HG02973 (cell line): Measurements from ENCODE around the gene KIF9.
A peak's percentile ranks its signal among the peaks of the same experiment; 100 is the strongest.
"Not testable (repeated sequence)": the region's sequence is repeated elsewhere in the genome, so short reads cannot be mapped to it uniquely, and the experiment has no call there.

Experiments used
- ATAC-seq: cut with Tn5 transposase; IDR thresholded peaks from one replicate; pipeline ENCODE4 v1.9.1; 2021; ENCODE audit warnings: moderate library complexity; ENCODE audit not compliant: unreplicated experiment

KIF9 gene, protein sequence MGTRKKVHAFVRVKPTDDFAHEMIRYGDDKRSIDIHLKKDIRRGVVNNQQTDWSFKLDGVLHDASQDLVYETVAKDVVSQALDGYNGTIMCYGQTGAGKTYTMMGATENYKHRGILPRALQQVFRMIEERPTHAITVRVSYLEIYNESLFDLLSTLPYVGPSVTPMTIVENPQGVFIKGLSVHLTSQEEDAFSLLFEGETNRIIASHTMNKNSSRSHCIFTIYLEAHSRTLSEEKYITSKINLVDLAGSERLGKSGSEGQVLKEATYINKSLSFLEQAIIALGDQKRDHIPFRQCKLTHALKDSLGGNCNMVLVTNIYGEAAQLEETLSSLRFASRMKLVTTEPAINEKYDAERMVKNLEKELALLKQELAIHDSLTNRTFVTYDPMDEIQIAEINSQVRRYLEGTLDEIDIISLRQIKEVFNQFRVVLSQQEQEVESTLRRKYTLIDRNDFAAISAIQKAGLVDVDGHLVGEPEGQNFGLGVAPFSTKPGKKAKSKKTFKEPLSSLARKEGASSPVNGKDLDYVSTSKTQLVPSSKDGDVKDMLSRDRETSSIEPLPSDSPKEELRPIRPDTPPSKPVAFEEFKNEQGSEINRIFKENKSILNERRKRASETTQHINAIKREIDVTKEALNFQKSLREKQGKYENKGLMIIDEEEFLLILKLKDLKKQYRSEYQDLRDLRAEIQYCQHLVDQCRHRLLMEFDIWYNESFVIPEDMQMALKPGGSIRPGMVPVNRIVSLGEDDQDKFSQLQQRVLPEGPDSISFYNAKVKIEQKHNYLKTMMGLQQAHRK

DNA sequence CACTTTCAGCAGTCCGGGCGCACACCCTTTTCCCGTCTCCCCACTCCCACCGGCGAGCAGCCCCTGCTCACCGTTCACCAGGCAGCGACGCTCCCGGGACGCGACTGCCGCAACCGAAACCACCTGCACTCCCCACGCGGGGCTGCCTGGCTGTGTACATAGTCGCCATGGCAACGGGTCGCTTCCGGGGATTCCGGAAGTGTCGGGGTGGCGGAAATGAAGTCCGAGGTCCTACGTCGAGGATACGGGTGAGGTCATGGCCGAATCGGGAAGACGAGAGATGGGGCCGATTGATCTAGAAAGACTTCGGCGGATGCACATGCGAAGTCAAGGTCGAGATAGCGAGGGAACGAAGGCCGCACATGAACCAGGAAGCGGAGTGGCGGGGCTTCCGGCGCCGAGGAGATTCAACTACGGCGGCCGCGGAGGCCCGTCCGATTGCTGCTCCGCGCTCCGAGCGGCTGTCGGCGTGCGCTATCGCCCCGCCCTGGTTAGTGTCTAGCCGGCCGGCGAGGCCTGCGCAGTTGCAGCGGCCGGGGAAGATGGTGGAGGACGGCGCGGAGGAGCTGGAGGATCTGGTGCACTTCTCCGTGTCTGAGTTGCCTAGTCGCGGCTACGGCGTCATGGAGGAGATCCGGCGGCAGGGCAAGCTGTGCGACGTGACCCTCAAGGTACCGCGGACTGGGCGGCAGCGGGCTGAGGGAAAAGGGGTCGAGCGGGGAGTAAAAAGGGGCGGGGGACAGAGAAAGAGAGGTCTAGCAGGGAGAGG is at the start of gene KIF9, which contains the start of gene KLHL18:
KIF9 (minus strand) TSS at position 376 of the 769 bp plus-strand sequence. CDS start 5,425 bp downstream, outside the sequence.
KLHL18 (plus strand) TSS at position 521 of the 769 bp plus-strand sequence; CDS start at position 543, 22 bp downstream.
- peak; percentile 69 for ATAC-seq

DNA sequence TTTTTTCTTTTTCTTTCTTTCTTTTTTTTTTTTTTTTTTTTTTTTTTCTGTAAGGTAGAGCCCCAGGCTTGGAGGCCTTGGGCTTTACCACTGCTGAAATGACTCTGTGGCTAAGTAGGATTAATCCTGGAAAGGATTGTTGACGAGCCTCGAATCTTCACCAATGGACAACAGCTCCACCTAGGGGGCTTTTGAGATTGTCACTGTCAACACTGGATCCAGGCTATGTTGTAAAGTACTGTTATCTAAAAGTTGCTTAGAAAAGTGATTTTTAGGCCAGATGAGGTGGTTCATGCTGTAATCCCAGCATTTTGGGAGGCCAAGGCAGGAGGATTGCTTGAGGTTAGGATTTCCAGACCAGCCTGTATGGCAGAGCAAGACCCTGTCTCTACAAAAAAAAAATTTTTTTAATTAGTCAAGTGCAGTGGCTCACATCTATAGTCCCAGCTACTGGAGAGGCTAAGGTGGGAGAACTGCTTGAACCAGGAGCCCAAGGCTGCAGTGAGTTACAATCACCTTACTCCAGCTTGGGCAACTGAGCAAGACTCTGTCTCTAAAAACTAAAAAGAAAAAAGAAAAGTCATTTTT is 41.8 kb upstream of the KIF9 start:
- no peak for ATAC-seq

DNA sequence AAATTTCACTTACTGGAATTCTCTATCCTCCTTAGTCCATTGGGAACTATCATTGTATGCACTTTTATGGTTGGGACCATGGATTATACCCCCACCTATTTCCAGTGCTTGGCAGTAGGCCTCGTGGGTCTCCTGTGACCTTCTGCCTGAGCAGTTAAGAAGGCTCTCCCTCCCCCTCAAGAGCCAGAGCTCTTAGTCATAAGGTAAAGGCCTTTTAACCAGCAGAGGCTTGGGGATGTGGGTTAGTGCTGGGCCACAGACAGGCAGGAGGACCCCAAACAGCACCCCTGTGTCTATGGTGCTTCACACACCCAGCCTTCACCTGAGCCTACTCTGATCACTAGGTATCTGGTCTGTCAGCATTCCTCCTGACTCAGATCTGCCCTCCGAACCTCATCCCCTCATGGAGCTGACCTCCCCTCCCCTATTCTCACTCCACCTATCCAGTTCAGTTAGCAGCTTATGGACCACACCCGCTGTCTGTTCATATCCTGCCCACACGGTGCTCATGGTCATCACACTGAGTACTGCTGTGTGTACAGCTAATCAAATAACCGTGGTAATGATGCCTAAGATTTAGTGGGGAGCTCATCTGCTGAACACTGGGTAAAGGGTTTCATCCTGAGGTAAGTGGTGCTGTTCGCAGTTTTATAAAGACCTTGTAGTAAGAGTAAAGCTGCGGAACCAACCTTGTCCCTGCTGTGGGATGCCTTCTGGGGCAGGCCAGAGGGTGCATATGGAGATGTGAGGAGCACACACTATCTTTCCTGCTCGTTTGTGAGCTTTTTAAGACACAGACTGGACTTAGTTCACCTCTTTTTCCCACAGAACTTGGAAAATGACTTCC is 41.1 kb upstream of the KIF9 start:
- ATAC-seq, result no peak

DNA sequence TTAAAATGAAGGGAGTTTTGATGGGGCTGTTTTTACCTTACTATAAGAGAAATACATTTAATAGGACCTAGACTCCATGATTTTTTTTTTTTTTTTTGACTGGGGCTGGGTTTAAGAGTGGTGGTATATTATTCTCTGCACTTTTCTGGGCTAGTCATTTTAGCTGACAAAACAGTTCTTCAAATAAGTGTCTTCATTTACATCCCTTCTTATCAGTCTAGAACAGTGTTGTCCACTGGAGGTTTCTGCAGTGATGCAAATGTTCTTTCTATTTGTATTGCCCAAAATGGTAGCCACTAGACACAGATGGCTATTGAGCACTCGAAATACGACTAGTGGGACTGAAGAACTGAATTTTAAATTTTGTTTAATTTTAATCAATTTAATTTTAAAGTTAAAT is 37.4 kb upstream of the KIF9 start:
- ATAC-seq, result no peak

DNA sequence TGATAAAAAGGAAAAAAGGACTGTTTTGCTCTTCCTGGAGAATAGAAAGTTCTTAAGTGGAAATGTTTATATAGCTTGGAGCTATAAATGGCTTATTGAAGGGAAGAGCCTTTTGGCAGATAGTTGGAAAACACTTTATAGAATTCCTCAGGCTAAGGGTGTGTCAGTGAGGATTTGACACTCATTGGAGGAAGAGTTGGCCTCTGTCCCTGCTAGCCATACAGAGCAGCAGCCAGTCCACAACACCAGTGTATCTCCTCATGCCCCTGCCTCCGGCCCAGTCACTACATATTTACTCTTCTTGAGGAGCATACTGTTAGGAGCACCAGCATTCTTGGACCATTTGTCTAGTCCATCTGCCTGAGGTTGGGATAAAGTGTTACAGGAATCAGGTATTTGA is 36.3 kb upstream of the KIF9 start:
- no peak for ATAC-seq

DNA sequence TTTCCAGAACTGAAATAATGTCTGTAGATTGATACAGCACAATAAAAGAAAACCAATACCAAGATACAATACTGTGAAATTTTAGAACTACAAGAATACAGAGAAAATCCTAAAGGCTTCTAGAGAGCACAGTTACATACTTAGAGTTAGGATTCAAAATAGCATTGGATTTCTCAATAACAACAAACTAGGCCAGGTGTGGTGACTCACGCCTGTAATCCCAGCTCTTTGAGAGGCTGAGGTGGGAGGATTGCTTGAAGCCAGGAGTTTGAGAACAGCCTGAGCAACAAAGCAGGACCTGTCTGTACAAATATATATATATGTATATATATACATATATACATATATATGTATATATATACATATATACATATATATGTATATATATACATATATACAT is 33.6 kb upstream of the KIF9 start:
- not testable (repeated sequence) for ATAC-seq

DNA sequence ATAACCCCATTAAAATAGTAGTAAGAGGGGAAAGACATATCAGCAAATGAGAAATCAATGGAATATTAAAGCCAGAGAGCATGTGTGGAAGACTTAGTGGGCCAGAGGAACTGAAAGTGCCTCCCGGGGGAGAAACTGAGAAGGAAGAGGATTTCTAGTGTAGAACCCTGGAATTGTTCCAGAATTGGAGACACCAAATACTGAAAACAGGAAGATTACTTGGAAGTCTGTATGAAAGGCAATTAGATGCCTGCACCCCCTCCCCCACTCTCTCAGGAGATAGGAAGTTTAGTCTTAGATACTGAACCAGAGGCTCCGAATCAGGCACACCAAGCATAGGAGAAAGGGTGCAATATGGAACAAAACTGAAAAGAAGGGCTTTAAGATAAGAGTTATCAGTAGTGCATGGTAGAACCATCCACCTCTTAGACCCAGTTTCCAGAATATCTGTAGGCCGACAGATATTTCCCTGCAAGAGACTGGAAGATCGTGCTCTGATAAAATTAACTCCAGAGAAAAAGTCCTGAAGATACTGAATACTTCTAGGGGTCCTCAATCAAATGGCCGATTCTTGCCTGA is 32.6 kb upstream of the KIF9 start:
- no peak for ATAC-seq

GRCh38 chr3:47314056-47314764 is 31.6 kb upstream of the KIF9 start:
- no peak for ATAC-seq

GRCh38 chr3:47313341-47314055 is 30.9 kb upstream of the KIF9 start:
- ATAC-seq, result no peak

DNA sequence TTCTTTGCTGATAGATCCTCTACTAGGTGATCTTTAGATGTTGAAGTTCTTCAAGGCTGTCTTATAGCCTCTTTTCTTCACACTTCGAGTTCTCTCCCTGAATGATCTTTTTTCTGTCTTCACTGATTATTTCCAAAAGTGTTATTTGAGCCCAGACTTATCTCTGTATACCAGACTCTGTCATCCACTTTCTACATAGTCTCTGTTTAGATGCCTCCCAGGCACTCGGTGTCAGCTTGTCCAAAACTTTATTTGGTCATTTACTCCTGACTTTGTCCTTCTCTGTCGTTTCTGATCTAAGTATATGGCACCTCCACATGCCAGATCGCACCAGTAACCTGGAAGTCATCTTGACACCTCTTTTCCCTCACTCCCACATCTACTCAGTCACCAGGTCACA is 27.8 kb upstream of the KIF9 start:
- ATAC-seq, result no peak

DNA sequence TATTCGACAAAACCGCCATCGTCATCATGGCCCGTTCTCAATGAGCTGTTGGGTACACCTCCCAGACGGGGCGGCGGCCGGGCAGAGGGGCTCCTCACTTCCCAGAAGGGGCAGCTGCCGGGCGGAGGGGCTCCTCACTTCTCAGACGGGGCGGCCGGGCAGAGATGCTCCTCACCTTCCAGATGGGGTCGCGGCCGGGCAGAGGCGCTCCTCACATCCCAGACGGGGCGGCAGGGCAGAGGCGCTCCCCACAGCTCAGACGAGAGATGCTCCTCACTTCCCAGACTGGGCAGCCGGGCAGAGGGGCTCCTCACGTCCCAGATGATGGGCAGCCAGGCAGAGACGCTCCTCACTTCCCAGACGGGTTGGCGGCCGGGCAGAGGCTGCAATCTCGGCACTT is 26.6 kb upstream of the KIF9 start:
- not testable (repeated sequence) for ATAC-seq

- no peak for ATAC-seq
Measured at GRCh38 chr3:47306022-47306421, 23.4 kb upstream of the KIF9 start.

DNA sequence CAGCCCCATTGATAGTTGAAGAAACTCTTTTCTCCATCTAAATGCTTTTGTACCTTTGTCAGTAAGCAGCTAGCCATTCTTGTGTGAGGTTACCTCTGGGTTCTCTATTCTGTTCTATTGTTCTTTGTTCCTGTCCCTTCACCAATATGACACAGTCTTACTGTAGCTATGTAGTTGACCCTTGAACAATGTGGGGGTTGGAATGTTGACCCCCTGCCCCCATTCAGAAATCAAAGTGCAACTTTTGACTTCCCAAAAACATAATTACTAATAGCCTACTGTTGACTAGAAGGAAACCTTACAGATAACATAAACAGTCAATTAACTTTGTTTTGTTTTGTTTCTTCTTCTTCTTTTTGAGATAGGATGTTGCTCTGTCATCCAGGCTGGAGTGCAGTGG is 18.9 kb upstream of the KIF9 start:
- no peak for ATAC-seq

GRCh38 chr3:47299381-47300318 is 17.1 kb upstream of the KIF9 start:
- no peak for ATAC-seq

GRCh38 chr3:47298439-47298838 is 15.8 kb upstream of the KIF9 start:
- ATAC-seq, result no peak

DNA sequence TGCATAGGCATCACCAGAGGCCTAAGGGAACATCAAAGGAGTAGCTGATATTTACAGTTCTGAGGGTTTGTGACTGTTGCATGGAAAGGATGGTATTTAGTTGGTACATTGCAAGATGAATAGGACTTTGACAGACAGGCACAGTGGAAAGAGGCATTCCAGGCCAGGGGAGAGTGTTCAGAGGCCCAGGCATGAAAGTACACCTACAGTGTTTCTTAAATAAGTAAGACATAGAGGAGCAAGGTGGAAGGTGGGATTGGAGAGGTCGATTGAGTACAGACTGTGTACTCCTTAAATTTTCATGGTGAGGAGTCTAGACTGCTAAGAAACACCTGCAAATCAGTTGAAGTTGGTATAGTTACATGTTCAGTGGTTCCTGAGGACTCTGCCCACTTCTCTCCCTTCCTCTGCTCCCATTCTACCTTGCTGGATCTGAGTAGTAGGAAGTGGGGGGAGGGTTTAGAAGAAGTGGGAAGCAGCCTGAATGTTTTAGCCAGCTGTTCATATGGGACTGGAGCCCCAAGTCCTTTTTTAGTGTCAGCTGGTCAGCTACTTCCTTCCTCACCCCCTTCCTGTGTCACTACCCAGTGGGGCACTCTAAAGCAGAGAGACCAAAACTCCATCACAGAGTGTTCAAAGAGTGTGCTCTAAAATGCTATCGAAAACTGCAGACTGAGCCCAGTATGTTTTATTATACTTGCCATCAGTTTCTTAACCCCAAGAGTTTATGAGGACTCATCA is 14.1 kb upstream of the KIF9 start:
- ATAC-seq, result no peak

GRCh38 chr3:47295976-47296375 is 13.4 kb upstream of the KIF9 start:
- ATAC-seq, result no peak
